Esophagus muscularis mucosa (tissue), 4 donors: ENCODE measurements around the gene RCOR1.

Source experiments
- CTCF ChIP-seq, 3 experiments: fragments of 200-600 bp in 2 of 3; fragments of 450-650 bp in 1 of 3; sonication (generic) in 2 of 3; IDR thresholded peaks; one replicate each; pipeline ENCODE4 v1.5.1; 2017 to 2019; ENCODE audit warnings: antibody characterized with exemption in 3 of 3, mild to moderate bottlenecking in 2 of 3, moderate library complexity in 1 of 3
- EP300 ChIP-seq: sonication (generic); formaldehyde crosslinking; IDR thresholded peaks from one replicate; pipeline ENCODE4 v1.6.1; 2017; ENCODE audit warnings: antibody characterized with exemption
- POLR2A ChIP-seq: fragments of 450-650 bp; IDR thresholded peaks from one replicate; pipeline ENCODE4 v1.6.1; 2017; ENCODE audit warnings: antibody characterized with exemption, moderate library complexity, mild to moderate bottlenecking, low read depth
- POLR2AphosphoS5 ChIP-seq, 2 donors: sonication (generic); formaldehyde crosslinking; IDR thresholded peaks; one replicate each; pipeline ENCODE4 v1.6.1; 2017; ENCODE audit warnings: antibody characterized with exemption in 2 of 2

GRCh38 chr14:102754370-102755262, 162.2 kb downstream of the RCOR1 start:
- no peak for TF ChIP-seq CTCF (IDR thresholded peaks at IDR 0.05)
- TF ChIP-seq POLR2A, result no peak
- TF ChIP-seq POLR2AphosphoS5 (IDR thresholded peaks at IDR 0.05), result no peak
- no peak for TF ChIP-seq EP300
